NCI-H187 treated with DMSO at 0.1 percent for 48 hours (cell line): Measurements from ENCODE around the gene MRGPRE.

Experiments used
- DNase-seq: peaks from one replicate; lab custom pipeline; 2025; lab: John Stamatoyannopoulos, UW

Gene MRGPRE

DNA sequence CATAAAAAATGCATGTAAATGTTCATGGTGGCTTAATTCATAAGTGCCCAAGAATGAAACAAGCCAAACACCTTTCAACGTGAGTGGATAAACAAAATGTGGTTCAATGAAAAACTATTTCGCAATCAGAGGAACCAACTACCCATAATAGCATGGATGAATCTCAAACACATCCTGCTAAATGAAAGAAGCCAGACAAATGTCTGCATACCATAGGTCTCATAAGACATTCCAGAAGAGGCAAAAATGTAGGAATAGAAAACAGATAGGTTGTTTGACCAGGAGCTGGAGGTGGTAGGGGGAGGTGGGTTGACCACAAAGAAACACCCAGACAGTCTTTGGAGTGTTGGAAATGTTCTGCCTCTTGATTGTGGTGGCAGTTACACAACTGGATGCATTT is 53.9 kb downstream of the MRGPRE start:
- DNase-seq, result no peak

DNA sequence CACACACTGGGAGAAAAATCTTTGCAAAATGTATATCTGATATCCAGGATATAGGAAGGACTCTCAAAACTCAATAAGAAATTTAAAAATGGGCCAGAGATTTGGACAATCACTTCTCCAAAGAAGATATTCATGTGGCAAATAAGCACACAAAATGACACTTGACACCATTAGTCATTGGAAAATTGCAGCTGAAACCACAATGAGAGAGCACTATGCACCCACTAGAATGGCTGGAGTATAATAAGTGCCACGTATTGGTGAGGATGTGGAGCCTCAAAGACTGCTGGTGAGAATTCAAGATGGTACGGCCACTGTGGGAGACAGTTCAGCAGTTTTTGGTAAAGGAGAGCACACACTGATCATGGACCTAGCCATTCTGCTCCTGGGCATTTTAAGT is 54.3 kb downstream of the MRGPRE start:
- DNase-seq, result no peak
